ENCODE measurements around the gene EIF6.

The EIF6 gene

DNA sequence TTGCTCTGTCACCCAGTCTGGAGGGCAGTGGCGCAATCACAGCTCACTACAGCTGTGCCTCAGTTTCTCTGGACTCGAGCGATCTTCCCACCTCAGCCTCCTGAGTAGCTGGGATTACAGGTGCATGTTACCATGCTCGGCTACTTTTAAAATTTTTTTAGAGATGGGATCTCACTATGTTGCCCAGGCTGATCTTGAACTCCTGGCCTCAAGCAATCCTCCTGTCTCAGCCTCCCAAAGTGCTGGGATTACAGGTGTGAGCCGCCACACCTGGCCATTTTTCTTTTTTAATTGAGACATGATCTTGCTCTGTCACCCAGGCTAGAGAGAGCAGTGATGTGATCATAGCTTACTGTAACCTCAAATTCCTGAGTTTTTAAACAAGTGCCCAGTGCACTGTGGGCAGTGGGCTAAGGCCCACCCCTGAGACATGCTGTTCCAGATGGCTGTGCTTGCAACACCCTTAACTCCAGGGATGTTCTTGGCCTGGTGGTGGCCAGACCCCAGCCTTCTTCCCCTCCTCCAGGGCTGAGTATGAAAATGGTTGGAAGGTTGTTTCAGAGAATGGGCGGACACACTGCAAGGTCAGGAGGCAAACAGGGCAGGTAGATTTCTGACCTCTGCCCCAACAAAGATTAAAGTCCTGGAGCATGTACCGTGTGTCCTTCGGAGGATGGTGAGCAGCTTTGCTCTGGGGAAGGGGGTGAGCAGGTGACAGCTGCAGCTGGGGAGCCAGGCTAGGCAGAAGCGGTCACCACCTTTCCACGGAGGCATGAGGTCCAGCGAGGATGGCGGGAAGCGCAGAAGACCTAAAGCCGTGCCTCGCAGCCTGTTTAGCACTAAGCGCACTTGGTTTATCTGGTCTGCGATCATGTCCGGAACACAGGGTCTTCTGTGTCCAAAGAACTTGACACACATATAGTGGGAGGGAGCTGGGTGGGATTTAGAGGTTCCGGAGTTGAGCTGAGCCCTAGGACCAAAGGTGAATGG lies 9.0 kb upstream of the EIF6 start:
- no peak for DNase-seq (ENCODE audit: low read depth in 2 of 2)

DNA sequence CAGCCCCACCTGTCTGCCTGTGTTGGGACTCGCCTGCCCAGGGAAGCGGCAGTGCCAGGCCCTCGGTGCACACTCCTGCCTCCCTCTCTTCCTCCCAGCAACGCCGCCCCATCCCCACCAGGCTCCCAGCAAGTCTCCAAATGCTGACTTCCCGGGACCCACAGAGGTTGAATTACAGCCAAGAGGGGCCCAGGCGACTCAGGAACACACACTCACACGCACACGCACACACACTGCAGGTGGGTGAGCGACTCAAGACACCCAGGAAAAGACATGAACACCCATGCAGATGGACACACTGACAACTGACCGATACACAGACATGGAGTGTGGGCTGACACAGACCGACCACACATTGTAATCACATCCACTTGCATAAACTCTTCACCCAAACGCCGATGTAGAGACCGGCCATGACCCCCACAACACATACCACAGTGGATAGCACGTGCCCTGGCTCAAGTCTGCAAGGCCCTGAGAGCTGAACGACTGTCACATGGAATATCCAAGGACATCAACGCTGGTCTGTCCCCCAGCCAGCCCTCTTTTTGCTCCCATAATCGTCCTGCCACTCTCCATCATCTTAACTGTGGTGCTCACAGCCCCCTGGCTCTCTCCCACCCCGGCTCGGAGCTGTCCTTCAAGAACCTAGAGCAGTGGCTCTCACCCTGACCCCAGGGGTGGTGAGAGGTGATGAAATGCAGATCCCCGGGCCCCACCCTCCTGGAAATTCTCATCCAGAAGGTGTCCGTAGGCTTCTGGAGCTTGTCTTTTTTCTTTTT lies 8.1 kb upstream of the EIF6 start:
- no peak for DNase-seq (ENCODE audit: low read depth in 2 of 2)

DNA sequence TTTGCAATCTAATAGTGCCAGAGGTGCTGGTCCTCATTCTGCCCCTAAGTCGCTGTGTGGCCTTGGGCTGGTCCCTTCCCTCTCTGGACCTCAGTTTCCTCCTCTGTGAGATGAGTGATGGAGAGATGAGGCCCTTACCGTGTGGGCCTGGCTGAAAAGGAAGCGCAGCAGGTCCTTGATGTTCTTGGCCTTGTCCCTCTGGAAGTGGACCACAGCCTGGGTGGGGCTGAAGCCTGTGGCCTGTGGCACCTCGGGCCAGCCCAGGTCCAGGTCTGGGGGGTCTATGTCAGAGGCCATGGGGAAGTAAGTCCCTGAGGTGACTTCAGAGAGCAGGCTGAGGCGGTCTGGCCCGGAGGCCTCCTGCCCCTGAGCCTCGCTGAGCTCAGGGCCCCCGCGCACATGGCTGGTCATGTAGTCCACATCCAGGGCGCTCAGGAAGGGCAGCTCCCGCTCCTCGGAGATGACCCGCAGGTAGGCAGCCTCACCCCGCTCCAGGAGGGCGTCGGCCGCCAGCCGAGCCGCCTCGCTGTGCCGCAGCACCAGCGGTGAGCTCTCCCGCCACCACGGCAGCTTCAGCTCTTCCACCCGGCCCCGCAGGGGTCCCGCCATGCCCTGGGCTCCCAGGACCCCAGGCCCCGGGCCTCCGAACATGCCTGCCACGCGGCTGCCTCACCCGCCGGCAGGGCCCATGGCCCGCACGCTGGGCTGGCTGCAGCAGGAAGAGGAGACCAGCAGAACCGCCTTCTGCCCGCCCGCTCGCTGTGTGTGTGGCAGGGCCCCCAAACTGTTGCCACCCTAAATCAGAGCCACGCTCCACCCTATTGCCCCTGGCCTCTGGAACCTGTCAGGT lies 7.3 kb upstream of the EIF6 start, which contains the start of gene FAM83C:
TSS of gene FAM83C (minus strand) at position 772 of the 850 bp plus-strand sequence. CDS start at position 651, 121 bp downstream.
- no peak for DNase-seq (ENCODE audit: low read depth in 2 of 2)

DNA sequence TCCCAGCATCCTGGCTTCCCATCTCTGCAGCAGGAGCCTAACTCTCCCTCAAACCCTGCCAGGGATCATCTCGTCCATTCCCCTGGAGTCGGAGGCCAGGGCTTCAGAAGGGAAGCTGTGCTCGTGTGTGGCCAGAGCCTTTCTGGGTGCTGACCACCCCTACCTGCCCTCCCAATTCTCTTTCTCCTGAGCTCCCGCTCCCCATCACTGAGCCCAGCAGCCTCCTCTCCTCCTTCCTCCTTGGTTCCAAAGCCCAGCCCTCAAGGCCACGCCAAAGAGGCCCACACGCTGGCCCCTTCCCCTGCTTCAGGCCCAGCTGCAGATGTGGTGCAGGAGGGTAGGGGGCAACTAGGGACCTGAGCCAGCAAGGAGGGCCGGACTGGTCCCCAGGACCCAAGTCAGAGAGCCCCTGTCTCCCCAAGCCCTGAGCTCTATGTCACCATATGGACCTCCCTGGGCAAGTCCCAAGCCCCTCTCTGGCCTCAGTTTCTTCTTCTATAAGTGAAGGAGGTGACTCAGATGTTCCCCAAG lies 6.4 kb upstream of the EIF6 start:
- no peak for DNase-seq (ENCODE audit: low read depth in 2 of 2)

DNA sequence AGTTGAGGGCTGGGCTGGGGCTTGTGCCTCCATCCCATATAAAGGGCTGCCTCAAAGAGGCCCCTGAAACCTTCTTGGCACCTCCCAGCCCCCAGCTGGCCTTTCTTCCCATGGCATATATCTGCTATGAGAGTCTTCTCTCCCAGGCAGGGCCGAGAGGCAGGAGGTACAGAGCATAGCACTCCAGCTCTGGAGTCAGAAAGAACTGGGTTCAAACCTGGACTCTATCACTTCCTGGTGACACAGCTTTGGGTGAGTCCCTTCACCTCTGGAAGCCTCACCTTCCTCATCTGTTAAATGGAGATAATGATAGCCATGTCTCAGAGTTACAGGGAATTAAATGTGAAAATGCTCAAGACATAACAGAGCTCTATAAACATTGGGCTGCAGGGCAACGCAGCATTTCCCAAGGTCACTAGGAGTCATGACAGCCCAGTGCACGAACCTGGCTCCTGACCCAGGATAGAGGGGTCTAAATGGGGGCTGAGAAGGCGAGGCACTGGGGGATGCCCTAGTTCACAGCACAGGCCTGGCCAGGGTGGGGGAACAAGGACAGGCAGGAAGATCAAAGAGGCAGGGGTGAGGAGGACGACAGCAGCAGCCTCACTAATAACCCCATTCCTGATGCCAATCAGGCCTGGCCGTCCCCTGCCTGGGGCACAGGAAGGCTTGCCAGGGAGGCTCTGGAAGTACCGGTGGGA lies 5.8 kb upstream of the EIF6 start:
- DNase-seq (ENCODE audit: low read depth in 2 of 2) = no peak

DNA sequence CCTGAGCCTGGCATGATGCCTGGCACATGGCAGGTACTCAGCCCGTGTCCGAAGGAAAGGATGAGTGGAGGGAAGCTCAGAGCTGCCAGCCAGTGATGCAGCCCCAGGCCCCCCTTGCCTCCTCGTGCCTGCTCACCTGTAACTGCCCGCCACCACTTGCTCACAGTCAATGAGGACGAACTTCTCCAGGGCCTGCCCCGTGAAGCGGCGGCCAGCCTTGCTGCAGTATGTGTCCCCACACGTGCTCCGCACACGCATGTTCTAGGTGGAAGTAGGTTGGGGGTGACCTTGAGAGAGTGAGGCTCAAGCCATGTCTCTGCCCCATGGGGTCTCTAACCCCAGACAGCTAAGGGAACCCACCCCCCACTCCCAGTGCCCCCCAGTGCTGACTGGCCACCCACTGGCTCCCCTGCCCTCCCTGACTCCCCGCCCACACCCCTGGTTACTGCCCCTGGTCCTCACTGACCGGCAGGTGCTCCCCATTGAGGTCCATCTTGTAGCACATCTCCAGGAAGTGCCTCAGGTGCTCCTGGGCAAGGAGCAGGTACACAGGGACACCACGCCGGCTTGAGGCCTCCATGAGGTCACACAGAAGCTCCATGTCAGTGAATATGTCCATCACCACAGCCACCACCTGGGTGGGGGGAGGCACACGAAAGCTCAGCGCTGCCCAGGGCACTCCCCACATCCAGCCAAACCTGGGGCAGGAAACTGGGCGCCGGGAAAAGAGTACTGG lies 3.9 kb upstream of the EIF6 start:
- DNase-seq (ENCODE audit: low read depth in 2 of 2) = no peak

DNA sequence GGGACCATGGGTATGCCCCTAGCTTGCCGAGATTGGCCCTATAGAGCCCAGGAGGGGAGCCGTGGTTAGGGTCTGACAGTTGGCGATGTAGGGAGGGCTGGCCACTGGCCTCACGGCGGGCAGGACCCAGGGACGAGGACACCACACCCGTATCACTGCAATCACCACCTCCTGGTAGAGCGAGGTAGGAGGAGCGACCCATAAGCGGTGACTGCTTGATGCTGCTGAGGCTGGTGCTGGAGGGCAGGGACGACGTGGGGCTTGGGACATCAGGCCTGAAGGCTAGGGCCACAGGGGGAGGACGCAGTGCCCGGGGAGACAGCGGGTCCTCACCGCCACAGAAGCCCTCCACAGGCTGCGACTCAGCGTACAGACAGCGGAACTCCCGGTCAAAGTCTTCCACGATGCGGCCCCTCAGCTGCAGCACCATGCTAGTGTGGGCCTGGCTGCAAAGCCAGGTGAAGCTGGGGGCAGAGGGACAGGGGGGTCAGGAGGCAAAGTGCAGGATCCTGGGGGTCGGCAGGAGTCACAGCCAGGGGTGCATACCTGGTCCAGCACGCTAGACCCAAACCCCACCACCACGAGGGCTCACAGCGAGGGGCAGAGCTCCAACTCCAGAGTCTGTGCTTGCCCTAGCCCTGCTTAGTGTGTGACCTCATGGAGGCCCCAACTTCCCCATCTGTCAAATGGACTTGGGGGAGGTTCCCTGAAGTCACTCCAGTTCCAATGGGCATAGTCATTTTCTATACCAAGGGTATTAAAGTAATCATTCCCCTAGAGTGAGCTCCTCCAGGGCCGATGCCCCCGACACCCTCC lies 3.1 kb upstream of the EIF6 start:
- DNase-seq (ENCODE audit: low read depth in 2 of 2) = no peak

DNA sequence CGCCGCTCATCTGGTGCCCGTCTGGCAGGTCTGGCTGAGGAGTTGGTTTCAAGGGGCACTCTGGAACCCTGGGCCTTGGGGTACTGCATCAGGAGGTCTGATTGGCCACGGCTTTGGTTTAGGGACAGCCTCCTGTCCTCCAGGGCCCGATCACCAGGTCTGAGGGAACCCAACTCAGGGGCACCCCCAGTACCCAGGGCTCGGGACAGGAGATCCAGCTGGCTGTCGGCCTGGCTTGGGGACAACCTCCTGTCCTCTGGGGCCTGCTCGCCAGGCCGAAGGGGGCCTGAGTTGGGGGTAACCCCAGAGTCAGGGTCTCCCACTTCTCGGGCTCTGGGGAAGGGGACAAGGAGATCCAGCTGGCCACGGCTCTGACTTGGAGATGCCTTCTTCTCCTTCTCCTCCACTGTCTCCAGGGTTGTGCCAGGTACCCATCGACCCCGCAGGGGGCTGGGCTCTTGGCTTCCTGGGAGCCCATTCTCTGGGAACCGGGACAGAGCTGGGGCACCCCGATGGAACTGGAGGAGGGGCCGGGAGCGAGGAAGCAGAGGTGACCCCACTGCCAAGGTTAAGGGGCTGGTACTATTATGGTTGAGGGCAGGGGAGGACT lies 2.4 kb upstream of the EIF6 start:
- no peak for DNase-seq (ENCODE audit: low read depth in 2 of 2)

DNA sequence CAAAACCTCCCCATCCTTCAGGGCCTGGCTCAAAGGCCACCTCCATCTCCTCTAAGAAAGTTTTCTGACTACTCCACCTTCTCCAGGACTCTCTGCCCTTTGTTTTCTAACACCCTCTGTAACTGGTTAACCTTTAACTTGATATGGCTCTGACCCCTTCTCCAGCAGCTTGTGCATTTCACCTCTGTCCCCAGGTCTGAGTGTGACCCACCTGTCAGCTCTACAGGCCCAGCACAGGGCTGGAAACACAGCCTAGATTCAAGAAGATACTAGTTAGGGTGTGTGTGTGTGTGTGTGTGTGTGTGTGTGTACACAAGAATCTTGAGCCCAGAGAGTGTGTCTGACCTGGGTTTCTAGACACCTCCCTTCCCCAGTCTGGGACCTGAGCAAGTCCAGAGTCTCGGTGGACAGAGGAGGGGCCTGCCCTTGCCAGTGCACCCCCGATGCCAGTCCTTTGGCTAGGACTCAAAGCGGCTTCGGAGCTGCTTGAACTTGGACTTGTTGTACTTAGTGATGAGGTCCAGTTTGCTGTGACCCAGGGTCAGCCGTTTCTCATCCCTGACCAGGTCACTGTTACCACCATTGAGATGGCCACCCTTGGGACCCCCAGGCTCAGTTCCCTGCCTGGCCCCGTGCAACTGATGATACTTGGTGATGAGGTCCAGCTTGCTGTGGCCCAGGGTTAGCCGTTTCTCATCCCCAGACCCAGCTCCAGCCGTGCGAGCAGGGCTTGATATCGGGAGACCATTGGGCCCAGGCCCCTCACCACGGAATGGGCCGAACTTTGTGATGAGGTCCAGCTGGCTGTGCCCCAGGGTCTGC lies 1.7 kb upstream of the EIF6 start:
- no peak for DNase-seq (ENCODE audit: low read depth in 2 of 2)

DNA sequence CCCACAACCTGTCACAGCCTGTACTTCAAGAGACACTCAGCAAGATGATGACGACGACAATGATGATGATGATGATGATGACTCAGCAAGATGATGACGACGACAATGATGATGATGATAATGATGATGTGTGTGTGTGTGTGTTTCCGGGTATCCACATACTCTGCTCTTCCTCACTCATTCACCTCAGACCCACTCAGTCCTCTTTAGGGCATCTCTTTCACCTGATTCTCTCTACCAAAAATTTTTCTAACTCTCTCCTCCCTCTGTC lies 1.2 kb upstream of the EIF6 start:
- DNase-seq (ENCODE audit: low read depth in 2 of 2) = no peak

DNA sequence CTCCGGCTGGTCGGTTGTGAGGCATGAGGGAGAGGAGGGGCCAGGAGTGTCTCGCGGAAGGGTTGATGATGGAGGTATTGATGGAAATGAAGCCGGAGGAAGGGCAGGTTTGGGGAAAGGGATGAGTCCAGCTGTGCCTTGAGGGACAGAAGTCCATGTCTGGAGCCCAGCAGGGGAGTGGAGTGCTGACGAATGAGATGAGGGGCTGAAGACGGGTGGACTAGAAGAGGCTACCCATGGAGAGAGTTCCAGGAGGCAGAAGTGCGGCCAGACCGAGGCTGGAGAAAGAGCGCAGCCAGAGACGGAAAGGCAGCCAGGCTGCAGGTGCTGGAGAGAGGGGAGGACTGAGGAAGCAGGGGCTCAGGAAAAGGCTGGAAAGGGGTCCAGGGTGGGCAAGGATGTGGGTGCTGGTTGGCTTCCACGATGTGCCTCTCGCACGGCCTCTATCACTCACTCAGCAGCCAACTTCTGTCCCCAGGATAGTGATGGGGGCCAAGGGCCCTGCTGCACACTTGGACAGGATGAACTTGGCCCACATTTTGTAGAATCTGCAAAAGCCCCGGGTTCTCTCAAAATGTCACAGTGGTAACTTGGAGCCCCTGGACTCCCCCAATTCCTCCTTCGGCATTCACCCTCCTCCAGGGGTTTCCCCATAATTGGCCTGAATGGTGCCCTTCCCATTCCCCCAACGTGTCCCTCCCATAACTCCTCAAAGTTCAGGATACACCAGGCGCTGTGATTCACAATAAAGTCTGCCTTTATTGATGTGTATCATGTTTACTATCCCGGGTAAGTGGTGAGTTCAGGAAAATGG lies 627 bp upstream of the EIF6 start:
- no peak for DNase-seq (ENCODE audit: low read depth in 2 of 2)

DNA sequence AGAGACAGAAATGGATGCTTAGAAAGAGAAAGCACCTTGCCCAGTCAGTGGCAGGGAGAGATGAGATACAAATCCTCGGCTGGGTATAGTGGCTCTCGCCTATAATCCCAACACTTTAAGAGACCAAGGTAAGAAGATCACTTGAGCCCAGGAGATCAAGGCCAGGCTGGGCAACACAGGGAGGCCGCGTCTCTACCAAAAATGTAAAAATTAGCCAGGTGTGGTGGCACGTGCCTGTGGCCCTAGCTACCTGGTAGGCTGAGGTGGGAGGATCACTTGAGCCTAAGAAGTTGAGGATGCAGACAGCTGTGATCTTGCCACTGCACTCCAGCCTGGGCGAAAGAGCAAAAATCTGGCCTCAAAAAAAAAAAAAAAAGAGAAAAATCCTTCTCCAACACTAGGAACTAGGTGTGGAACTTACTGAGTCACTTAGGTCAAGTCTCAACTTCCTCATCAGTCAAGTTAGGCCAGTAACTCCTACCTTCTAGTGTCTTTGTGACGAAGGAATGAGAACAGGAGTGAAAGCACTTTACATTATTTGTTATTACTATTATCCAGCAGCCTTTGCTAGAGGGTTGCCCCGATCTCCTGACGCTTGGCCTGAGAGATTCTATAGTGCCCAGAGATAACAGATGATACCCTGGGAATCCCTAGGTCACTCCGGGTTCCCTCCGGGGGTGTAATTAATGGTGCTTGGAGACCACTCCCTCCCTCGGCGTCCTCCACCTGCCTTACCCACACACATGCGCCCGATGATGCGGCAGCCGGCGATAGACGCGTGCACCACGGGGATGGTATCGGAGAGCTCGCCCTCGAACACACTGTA lies 918 bp downstream of the EIF6 start:
- no peak for DNase-seq (ENCODE audit: low read depth in 2 of 2)

DNA sequence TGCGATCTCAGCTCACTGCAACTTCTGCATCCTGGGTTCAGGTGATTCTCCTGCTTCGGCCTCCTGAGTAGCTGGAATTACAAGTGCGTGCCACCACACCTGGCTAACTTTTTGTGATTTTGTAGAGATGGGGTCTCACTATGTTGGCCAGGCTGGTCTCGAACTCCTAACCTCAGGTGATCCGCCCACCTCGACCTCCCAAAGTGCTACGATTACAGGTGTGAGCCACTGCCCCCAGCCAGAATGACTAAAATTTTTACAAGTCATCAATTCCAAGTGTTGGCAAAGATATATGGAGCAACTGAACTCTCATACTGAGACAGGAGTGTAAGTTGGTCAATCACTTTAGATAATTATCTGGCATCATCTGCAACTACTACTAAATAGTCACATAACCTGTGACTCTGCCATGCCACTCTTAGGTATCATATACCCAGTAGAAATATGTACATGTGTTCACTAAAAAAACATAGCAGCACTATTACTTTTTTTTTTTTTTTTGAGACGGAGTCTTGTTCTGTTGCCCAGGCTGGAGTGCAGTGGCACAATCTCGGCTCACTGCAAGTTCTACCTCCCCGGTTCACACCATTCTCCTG lies 3.0 kb downstream of the EIF6 start:
- no peak for DNase-seq (ENCODE audit: low read depth in 2 of 2)

DNA sequence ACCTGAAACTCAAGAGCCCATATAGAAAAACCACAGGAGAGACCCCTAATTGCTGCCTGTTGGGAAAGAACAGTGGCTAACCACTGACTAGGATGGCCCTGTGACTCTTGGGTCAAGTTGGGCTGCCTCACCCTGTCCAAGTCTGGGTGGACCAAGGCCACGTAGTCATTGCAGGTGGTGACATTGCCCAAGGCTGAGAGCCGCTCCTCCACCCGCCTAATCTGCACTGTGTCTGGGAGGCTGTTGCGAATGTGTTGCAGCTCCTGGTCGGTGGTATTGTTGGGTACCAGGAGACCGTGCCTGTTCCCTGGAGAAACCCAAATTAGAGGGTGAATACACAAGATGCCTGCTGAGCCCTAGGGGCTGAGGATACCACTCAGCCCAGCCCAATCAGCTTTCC lies 4.0 kb downstream of the EIF6 start:
- no peak for DNase-seq (ENCODE audit: low read depth in 2 of 2)

DNA sequence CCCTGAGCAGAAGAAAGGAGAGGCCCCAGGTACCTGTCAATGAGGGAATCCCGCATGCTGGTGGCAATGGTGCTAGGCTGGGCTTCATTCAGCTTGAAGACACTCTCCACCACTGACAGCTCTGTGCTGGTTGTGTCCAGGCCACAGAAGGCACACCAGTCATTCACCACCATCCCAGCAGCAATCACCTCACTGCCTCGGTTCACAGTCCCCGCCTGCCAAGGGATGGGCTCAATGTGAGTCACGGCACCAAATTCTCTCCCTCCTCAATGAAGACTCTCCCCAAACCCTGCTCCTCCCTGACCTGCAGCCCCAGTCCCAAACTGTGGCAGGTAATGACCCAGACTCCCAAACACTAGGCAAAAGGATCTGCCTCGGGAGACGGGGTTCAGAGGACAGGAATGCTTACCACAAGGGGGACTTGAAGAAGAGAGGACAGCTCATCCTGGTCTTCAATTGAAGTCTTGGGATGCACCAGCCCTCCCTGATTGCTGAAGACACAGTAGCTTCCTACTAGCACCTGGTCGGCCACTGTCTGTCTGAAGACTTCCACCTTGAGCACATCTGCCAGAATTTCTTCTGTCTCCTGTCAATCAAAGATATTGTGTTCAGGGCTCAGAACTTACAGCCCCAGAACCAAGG lies 4.9 kb downstream of the EIF6 start:
- no peak for DNase-seq (ENCODE audit: low read depth in 2 of 2)

DNA sequence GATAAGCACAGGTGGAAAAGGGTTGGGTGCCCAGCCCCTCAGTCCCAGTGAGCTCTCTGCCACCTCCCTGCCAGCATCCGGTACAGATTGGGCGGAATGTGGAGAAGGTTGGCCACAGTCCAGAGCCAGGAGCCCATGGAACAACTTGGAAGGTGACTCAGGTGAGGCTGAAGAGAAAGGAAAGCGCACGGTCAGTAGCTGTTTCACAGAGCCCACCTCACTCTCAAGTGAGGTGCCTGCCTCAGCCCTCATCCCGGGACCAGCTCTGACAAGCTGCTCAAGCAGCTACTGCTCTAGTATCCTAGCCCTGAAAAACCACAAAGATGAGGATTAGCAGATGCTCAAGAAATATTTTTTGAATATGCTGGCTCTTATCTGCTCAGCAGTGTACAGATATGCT lies 5.5 kb downstream of the EIF6 start:
- DNase-seq (ENCODE audit: low read depth in 2 of 2) = no peak
